ENCODE results near the gene TJP2.

TJP2 gene

GRCh38 chr9:69213647-69214046, 39.6 kb downstream of the TJP2 start:
- H3K18ac ChIP-seq (ENCODE audit: low read depth in 1 of 2, low read length in 2 of 2) = no peak overlapping the region
- H2BK5ac ChIP-seq (ENCODE audit: low read depth, low read length, poor library complexity, severe bottlenecking) = no peak overlapping the region
- no peak overlapping the region for H3K4me2 ChIP-seq (ENCODE audit: low read length, poor library complexity, severe bottlenecking)
- H3K79me1 ChIP-seq (replicated peaks; ENCODE audit: low read length, poor library complexity, severe bottlenecking) = peaks cover 22% of the 10 kb centered on the region
- no peak overlapping the region for H3K14ac ChIP-seq (ENCODE audit: low read length in 2 of 2)
- no peak overlapping the region for H2BK120ac ChIP-seq (ENCODE audit: low read depth, low read length)
- 92% methylated on average over 2 of the region's 5 CpGs for WGBS
- H3K9ac ChIP-seq (ENCODE audit: low read length) = no peak overlapping the region
- no peak overlapping the region for H2AK5ac ChIP-seq (ENCODE audit: low read length, severe bottlenecking)
- H3K9me3 ChIP-seq (ENCODE audit: control insufficient read depth, low read length) = no peaks in the 10 kb centered on the region
- H2BK15ac ChIP-seq (ENCODE audit: low read depth, poor library complexity, severe bottlenecking) = no peak overlapping the region
- no peaks in the 10 kb centered on the region for H3K4me1 ChIP-seq (ENCODE audit: control insufficient read depth, insufficient read depth, low read depth, low read length)
- H3K27me3 ChIP-seq (ENCODE audit: control insufficient read depth in 1 of 2, insufficient read depth in 1 of 2, low read length in 2 of 2) = no peaks in the 10 kb centered on the region
- H3K36me3 ChIP-seq (ENCODE audit: control insufficient read depth in 1 of 2, insufficient read depth in 2 of 2, low read depth in 1 of 2, low read length in 2 of 2) = peaks cover 6 to 8% of the 10 kb centered on the region in 2 experiments
- H4K8ac ChIP-seq (ENCODE audit: low read length) = no peak overlapping the region
- H3K27ac ChIP-seq (ENCODE audit: low read length, poor library complexity, severe bottlenecking) = no peak overlapping the region
- DNase-seq = no peak
- no peak overlapping the region for H3K4me3 ChIP-seq (ENCODE audit: insufficient read depth in 1 of 2, low read depth in 1 of 2, low read length in 2 of 2)
- H2BK12ac ChIP-seq (ENCODE audit: low read length in 2 of 2) = no peak overlapping the region
- H3K23ac ChIP-seq (ENCODE audit: low read length in 2 of 2) = no peak overlapping the region
- H3K4ac ChIP-seq (ENCODE audit: low read depth in 1 of 2, low read length in 2 of 2) = no peak overlapping the region
- no peak overlapping the region for H2AFZ ChIP-seq (ENCODE audit: low read depth, low read length)
- H4K91ac ChIP-seq (ENCODE audit: low read length) = no peak overlapping the region

- Histone ChIP-seq H3K79me1 (replicated peaks; ENCODE audit: low read length, poor library complexity, severe bottlenecking) (peaks cover 20% of the 10 kb centered on the region), H3K18ac (ENCODE audit: low read depth in 1 of 2, low read length in 2 of 2) (no peak overlapping the region), H3K27me3 (ENCODE audit: control insufficient read depth in 1 of 2, insufficient read depth in 1 of 2, low read length in 2 of 2) (no peaks in the 10 kb centered on the region), H2AFZ (ENCODE audit: low read depth, low read length) (no peak overlapping the region), H2AK5ac (ENCODE audit: low read length, severe bottlenecking) (no peak overlapping the region), H3K4me1 (ENCODE audit: control insufficient read depth, insufficient read depth, low read depth, low read length) (no peaks in the 10 kb centered on the region), H3K9me3 (ENCODE audit: control insufficient read depth, low read length) (no peaks in the 10 kb centered on the region), H3K36me3 (ENCODE audit: control insufficient read depth in 1 of 2, insufficient read depth in 2 of 2, low read depth in 1 of 2, low read length in 2 of 2) (peaks cover 11 to 14% of the 10 kb centered on the region in 2 experiments), H3K23ac (ENCODE audit: low read length in 2 of 2) (no peak overlapping the region), H4K8ac (ENCODE audit: low read length) (no peak overlapping the region), H3K9ac (ENCODE audit: low read length) (no peak overlapping the region), H2BK15ac (ENCODE audit: low read depth, poor library complexity, severe bottlenecking) (no peak overlapping the region), H4K91ac (ENCODE audit: low read length) (no peak overlapping the region), H3K4me3 (ENCODE audit: insufficient read depth in 1 of 2, low read depth in 1 of 2, low read length in 2 of 2) (no peak overlapping the region), H2BK5ac (ENCODE audit: low read depth, low read length, poor library complexity, severe bottlenecking) (no peak overlapping the region), H3K4ac (ENCODE audit: low read depth in 1 of 2, low read length in 2 of 2) (no peak overlapping the region), H3K4me2 (ENCODE audit: low read length, poor library complexity, severe bottlenecking) (no peak overlapping the region), H2BK12ac (ENCODE audit: low read length in 2 of 2) (no peak overlapping the region), H3K27ac (ENCODE audit: low read length, poor library complexity, severe bottlenecking) (no peak overlapping the region), H2BK120ac (ENCODE audit: low read depth, low read length) (no peak overlapping the region), H3K14ac (ENCODE audit: low read length in 2 of 2) (no peak overlapping the region)
- 90% methylated on average over 3 of the region's 4 CpGs for WGBS
- no peak for DNase-seq
Observed at GRCh38 chr9:69214939-69215338, 40.9 kb downstream of the TJP2 start.

GRCh38 chr9:69215774-69216485, 41.9 kb downstream of the TJP2 start:
- Histone ChIP-seq H4K8ac (ENCODE audit: low read length) (no peak overlapping the region), H3K4ac (ENCODE audit: low read depth in 1 of 2, low read length in 2 of 2) (no peak overlapping the region), H2BK5ac (ENCODE audit: low read depth, low read length, poor library complexity, severe bottlenecking) (no peak overlapping the region), H3K4me3 (ENCODE audit: insufficient read depth in 1 of 2, low read depth in 1 of 2, low read length in 2 of 2) (no peak overlapping the region), H4K91ac (ENCODE audit: low read length) (no peak overlapping the region), H3K36me3 (ENCODE audit: control insufficient read depth in 1 of 2, insufficient read depth in 2 of 2, low read depth in 1 of 2, low read length in 2 of 2) (peaks cover 11 to 18% of the 10 kb centered on the region in 2 experiments), H3K14ac (ENCODE audit: low read length in 2 of 2) (no peak overlapping the region), H2AK5ac (ENCODE audit: low read length, severe bottlenecking) (no peak overlapping the region), H2BK15ac (ENCODE audit: low read depth, poor library complexity, severe bottlenecking) (no peak overlapping the region), H3K27me3 (ENCODE audit: control insufficient read depth in 1 of 2, insufficient read depth in 1 of 2, low read length in 2 of 2) (no peaks in the 10 kb centered on the region), H2BK120ac (ENCODE audit: low read depth, low read length) (no peak overlapping the region), H3K9ac (ENCODE audit: low read length) (no peak overlapping the region), H2AFZ (ENCODE audit: low read depth, low read length) (no peak overlapping the region), H3K27ac (ENCODE audit: low read length, poor library complexity, severe bottlenecking) (no peak overlapping the region), H3K18ac (ENCODE audit: low read depth in 1 of 2, low read length in 2 of 2) (no peak overlapping the region), H3K79me1 (replicated peaks; ENCODE audit: low read length, poor library complexity, severe bottlenecking) (peaks cover 17% of the 10 kb centered on the region), H3K9me3 (ENCODE audit: control insufficient read depth, low read length) (no peaks in the 10 kb centered on the region), H3K4me1 (ENCODE audit: control insufficient read depth, insufficient read depth, low read depth, low read length) (no peaks in the 10 kb centered on the region), H3K4me2 (ENCODE audit: low read length, poor library complexity, severe bottlenecking) (no peak overlapping the region), H2BK12ac (ENCODE audit: low read length in 2 of 2) (no peak overlapping the region), H3K23ac (ENCODE audit: low read length in 2 of 2) (no peak overlapping the region)
- 93% methylated on average over 7 of the region's 9 CpGs for WGBS
- DNase-seq = no peak

- no peak for DNase-seq
- WGBS = 94% methylated on average over 2 of the region's 3 CpGs
Observed at GRCh38 chr9:69218166-69218565, 44.1 kb downstream of the TJP2 start.

More at GRCh38 chr9:69218166-69218565, 44.1 kb downstream of the TJP2 start:
- Histone ChIP-seq H2BK12ac (ENCODE audit: low read length in 2 of 2) (no peak overlapping the region), H4K8ac (ENCODE audit: low read length) (no peak overlapping the region), H3K9ac (ENCODE audit: low read length) (no peak overlapping the region), H3K4me1 (ENCODE audit: control insufficient read depth, insufficient read depth, low read depth, low read length) (no peaks in the 10 kb centered on the region), H3K4me2 (ENCODE audit: low read length, poor library complexity, severe bottlenecking) (no peak overlapping the region), H3K4ac (ENCODE audit: low read depth in 1 of 2, low read length in 2 of 2) (no peak overlapping the region), H2AFZ (ENCODE audit: low read depth, low read length) (no peak overlapping the region), H4K91ac (ENCODE audit: low read length) (no peak overlapping the region), H3K27me3 (ENCODE audit: control insufficient read depth in 1 of 2, insufficient read depth in 1 of 2, low read length in 2 of 2) (no peaks in the 10 kb centered on the region), H3K36me3 (ENCODE audit: control insufficient read depth in 1 of 2, insufficient read depth in 2 of 2, low read depth in 1 of 2, low read length in 2 of 2) (peaks cover 15 to 27% of the 10 kb centered on the region in 2 experiments), H3K27ac (ENCODE audit: low read length, poor library complexity, severe bottlenecking) (no peak overlapping the region), H2BK120ac (ENCODE audit: low read depth, low read length) (no peak overlapping the region), H3K18ac (ENCODE audit: low read depth in 1 of 2, low read length in 2 of 2) (no peak overlapping the region), H2BK15ac (ENCODE audit: low read depth, poor library complexity, severe bottlenecking) (no peak overlapping the region), H3K9me3 (ENCODE audit: control insufficient read depth, low read length) (no peaks in the 10 kb centered on the region), H3K79me1 (replicated peaks; ENCODE audit: low read length, poor library complexity, severe bottlenecking) (peaks cover 18% of the 10 kb centered on the region), H3K4me3 (ENCODE audit: insufficient read depth in 1 of 2, low read depth in 1 of 2, low read length in 2 of 2) (no peak overlapping the region), H3K14ac (ENCODE audit: low read length in 2 of 2) (no peak overlapping the region), H2BK5ac (ENCODE audit: low read depth, low read length, poor library complexity, severe bottlenecking) (no peak overlapping the region), H3K23ac (ENCODE audit: low read length in 2 of 2) (no peak overlapping the region), H2AK5ac (ENCODE audit: low read length, severe bottlenecking) (no peak overlapping the region)
